Measurements from ENCODE around the gene KMO.

GRCh38 chr1:241610056-241610815 lies 78.1 kb downstream of the KMO start:
- no peak for TF ChIP-seq CTCF (IDR thresholded peaks at IDR 0.05)
- TF ChIP-seq EMX1 (CRISPR knock-in tag; IDR thresholded peaks at IDR 0.05) = no peak
- no peak for TF ChIP-seq CREB1 (CRISPR knock-in tag; IDR thresholded peaks at IDR 0.05)
- no peak for TF ChIP-seq MAX (CRISPR knock-in tag; IDR thresholded peaks at IDR 0.05)
- TF ChIP-seq ATF3 (CRISPR knock-in tag; conservative IDR thresholded peaks at IDR 0.05) = no peak
- TF ChIP-seq SMAD4 (CRISPR knock-in tag; IDR thresholded peaks at IDR 0.05) = no peak
- no peak for TF ChIP-seq USF1 (CRISPR knock-in tag; IDR thresholded peaks at IDR 0.05)
- TF ChIP-seq E2F5 (CRISPR knock-in tag; IDR thresholded peaks at IDR 0.05) = no peak
- TF ChIP-seq USF2 (CRISPR knock-in tag; IDR thresholded peaks at IDR 0.05) = no peak
- TF ChIP-seq FOXP1 (CRISPR knock-in tag; IDR thresholded peaks at IDR 0.05; ENCODE audit: borderline replicate concordance) = no peak
- no peak for TF ChIP-seq ZSCAN18 (CRISPR knock-in tag; IDR thresholded peaks at IDR 0.05)

All from WTC11 (cell line).